NCI-H748 (cell line): ENCODE data around the gene GLDC.

Experiments used
- DNase-seq: peaks from one replicate; lab custom pipeline; 2025; ENCODE audit not compliant: unreplicated experiment; lab: John Stamatoyannopoulos, UW

Gene GLDC

DNA sequence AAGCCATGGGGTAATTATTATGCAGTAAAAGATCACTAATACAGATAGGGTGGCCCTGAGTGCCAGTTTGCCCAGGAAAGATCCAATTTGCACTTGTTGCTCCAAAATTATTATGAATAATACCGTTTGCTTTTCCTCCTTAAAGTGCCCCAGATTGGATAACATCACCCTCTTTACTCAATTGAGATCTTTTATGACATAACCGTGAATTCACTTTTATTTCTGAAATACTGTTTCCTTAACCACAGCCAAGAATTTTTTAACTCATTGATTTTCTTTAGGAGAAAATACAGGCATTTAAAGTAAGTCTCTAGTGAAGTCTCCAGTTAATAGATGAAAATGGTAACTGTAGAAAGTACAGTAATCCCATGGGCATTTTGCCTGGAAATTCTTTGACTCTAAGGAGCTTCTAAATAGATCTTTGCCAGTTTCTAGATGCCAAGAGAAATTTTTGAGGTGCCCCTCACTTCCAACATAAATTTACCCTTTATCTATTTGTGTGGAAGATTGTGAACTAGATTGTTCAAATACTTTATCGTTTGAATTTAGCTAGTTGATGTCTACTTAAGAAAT, 133.4 kb downstream of the GLDC start:
- no peak for DNase-seq

DNA sequence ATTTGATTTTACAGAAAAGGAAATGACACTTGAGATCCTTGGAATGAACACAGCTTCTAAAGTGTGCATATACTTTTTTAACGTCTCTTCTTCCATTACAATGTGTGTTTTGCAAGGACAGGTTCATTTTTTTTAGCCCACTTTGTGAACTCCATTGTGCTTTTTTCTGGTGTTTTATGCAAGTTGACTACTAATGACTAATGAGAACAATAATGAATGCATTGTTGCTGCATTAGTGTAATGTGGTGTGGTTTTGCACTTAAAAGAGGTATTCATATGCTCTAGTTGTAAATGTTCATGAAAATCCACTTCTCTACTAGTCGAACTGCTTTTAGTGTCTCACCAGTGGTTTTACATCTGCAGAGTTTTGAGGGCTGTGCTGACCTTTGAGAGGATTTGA, 139.0 kb downstream of the GLDC start:
- DNase-seq = no peak

DNA sequence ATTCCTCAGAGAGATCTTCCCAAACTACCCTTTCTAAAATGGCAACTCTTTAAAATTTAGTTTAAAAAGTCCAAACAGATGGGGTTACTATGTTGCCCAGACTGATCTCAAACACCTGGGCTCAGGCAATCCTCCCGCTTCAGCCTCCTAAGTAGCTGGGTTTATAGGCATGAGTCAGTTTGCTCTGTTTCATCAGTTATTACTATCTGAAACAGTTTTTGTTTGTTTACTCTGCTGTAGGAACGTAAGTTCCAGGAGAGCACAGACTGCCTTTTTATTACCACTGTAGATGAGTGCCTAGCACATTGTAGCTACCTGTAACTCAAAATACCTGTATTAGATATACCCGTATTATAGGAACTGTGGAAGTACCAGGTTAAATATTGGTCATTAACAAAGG, 143.1 kb downstream of the GLDC start:
- DNase-seq = no peak

DNA sequence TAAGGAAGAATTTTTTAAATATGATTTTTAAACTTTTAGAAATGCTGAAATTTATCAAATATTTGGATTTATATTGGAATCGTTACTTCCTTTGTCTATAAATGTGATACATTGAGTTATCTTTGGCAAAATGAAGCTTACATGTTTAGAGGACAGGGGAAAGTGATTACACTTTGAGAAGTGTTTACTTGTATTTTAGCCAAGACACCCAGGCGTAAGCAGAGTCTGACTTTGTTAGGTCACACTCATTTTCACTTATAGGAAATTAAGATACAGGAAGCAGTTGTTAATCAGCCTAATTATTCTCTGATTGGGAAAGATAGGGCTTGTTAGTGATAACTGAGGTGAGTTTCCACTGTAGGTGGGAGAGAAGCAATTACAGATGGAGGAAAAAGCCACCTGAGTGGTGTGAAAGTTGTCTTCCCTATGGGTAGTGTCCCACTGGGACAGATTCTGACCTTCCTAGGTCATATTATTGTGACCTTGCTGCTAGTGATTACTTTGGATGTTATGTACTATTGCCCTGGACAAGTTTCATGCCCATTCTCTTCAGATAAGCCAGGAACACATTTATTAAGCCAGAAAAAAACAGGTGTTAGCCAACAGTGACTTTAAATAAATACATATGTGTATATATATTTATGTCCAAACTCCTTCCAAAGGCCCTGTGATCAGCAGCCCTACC, 143.9 kb downstream of the GLDC start:
- DNase-seq = no peak

DNA sequence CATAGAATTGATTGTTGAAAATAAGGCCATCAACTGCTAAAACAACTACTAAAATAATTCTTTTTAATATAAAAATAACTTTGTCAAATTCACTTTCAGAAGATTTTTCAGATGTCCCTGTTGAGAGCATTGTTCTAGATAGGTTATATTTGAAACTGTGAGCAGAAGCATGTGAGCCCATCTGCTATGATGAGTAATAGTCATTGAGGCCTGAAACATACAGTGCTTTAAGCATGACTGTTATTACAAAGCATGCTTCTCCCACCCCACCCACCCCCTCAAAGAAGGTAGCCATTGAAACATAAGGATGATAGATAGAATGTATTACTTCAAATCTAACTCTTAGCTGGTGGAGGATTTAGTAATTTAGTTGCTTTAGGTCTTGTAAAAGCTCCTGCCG, 146.5 kb downstream of the GLDC start:
- no peak for DNase-seq

DNA sequence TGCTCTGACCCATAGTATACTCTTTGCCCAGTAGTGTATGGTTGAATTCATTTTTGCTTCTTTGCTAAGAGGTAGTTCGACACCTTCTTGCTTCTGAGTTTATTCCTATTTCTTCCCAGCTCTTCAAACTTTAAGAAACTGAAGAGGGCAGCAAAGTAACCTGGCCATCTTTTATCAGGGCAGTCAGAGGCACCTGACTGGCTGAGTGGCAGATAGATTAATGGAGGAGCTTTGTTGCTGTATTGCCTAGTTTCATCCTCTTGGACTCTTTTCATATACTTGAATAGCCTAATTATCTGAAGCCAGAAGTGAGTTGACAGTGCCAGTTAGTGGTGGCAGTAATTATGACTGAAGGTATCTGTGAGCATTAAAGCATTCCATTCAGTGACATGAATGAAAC, 150.1 kb downstream of the GLDC start:
- no peak for DNase-seq

DNA sequence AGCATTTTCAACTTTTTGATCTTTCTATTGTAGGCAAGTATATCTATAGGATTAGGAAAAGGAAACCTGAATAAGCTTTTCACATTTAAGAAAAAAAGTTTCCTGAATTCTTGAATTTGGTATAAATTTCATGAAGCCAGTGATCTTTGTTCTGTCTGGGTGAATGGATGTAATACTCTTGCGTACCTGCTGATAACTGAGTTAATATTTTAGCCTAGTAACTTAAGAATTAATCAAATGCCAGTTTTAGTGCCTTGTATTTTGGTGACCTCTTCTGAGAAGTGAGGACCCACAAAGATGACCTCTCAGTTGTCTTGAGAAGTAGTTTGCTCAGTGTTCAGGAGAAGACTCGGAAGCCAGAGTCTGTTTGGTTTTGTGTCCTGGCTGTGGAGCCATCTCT, 154.7 kb downstream of the GLDC start:
- DNase-seq = no peak

DNA sequence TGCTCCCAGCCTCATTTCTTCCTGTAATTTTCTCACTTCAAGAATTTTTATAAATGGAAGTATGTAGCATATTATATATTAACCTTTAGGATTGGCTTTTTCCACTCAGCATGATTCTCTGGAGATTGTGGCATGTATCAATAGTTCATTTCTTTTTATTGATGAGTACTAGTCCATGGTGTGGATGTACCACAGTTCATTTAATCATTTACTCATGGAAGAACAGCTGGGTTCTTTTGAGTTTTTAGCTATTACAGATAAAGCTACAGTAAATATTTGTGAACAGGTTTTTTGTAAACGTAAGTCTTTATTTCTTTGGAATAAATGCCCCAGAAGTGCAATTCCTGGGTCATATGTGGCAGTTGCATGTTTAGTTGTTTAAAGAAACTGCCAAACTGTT, 156.4 kb downstream of the GLDC start:
- no peak for DNase-seq

DNA sequence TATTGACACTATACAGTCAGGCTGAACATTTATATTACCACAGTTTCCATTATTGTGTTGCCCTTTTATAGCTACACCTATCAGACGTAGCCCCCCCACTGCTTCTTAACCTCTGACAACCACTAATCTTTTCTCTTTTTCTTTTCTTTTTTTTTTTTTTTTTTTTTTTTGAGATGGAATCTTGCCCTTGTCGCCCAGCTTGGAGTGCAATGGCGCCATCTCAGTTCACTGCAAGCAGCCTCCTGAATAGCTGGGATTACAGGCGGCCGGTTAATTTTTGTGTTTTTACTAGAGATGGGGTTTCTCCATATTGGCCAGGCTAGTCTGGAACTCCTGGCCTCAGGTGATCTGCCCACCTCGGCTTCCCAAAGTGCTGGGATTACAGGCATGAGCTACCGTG, 157.1 kb downstream of the GLDC start:
- no peak for DNase-seq

DNA sequence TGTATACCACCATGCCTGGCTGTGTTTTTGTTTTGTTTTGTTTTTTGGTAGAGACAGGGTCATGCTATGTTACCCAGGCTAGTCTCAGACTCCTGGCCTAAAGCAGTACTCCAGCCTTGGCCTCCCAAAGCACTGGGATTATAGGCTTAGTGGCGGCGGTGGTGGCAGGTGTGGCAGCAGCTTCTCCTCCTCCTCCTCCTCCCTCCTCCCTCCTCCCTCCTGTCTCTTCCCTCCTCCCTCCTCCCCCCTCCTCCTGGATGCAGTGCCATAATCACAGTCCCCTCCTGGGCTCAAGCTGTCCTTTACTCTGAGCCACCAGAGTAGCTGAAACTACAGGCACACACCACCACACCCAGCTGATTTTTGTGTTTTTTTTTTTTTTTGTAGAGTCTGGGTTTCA, 161.3 kb downstream of the GLDC start:
- DNase-seq = no peak
